WTC11 (cell line): ENCODE measurements around the gene GRAMD2A. TPM values are rescaled to one million over a fixed set of nuclear protein-coding genes. Genes with fewer than 3 reads are reported as not detected.

ENCODE experiments used
- ATAC-seq: fragments of 200-7000 bp; cut with Tn5 transposase; 2 replicates; pipeline ENCODE4 v1.10.0; 2021; ENCODE audit warnings: mild to moderate bottlenecking, moderate library complexity
- CTCF ChIA-PET: fragments of 300-600 bp; sonication (Branson Sonifier 250); formaldehyde crosslinking; loops from one replicate; lab custom pipeline; 2021; ENCODE audit warnings: antibody characterized with exemption; lab: Charles Lee
- POLR2A ChIA-PET: fragments of 350-600 bp; sonication (Branson Sonifier 250); formaldehyde crosslinking; loops from one replicate; lab custom pipeline; 2021; ENCODE audit warnings: antibody characterized with exemption; lab: Charles Lee
- DNase-seq: peaks from one replicate; pipeline ENCODE4 v3.0.0; 2021; ENCODE audit warnings: low spot score
- H3K27ac Mint-ChIP-seq: 2 replicates; pipeline ENCODE4 v1.8.0; 2021; ENCODE audit warnings: mixed read lengths
- H3K27me3 Mint-ChIP-seq: 2 replicates; pipeline ENCODE4 v1.8.0; 2021; ENCODE audit warnings: low read depth, mild to moderate bottlenecking, moderate library complexity, mixed read lengths
- H3K36me3 Mint-ChIP-seq: 2 replicates; pipeline ENCODE4 v1.8.0; 2021; ENCODE audit warnings: mixed read lengths
- H3K4me1 Mint-ChIP-seq: 2 replicates; pipeline ENCODE4 v1.8.0; 2022; ENCODE audit warnings: mixed read lengths
- H3K4me3 Mint-ChIP-seq: 2 replicates; pipeline ENCODE4 v1.8.0; 2021; ENCODE audit warnings: mild to moderate bottlenecking, moderate library complexity, mixed read lengths
- H3K9me3 Mint-ChIP-seq: 2 replicates; pipeline ENCODE4 v1.8.0; 2021; ENCODE audit warnings: mixed read lengths
- ELF4 ChIP-seq: sonication (generic); formaldehyde crosslinking; IDR thresholded peaks from 2 replicates; pipeline ENCODE4 v1.8.1; 2022; ENCODE audit warnings: low read depth, mild to moderate bottlenecking, moderate library complexity, missing genetic modification reagents
- ETV6 ChIP-seq: sonication (generic); formaldehyde crosslinking; IDR thresholded peaks from 2 replicates; pipeline ENCODE4 v1.8.1; 2022; ENCODE audit warnings: mild to moderate bottlenecking, missing genetic modification reagents
- GTF2I ChIP-seq: fragments of 250-450 bp; sonication (Bioruptor Pico); conservative IDR thresholded peaks from 2 replicates; pipeline ENCODE4 v1.4.0; 2021; ENCODE audit warnings: mild to moderate bottlenecking
- SMAD3 ChIP-seq: sonication (generic); formaldehyde crosslinking; IDR thresholded peaks from 2 replicates; pipeline ENCODE4 v1.8.0; 2022; ENCODE audit warnings: missing genetic modification reagents, mild to moderate bottlenecking, borderline replicate concordance
- ZNF396 ChIP-seq: fragments of 250-450 bp; sonication (Bioruptor Pico); IDR thresholded peaks from 2 replicates; pipeline ENCODE4 v1.8.0; 2021; ENCODE audit warnings: mild to moderate bottlenecking, moderate library complexity, borderline replicate concordance
- total RNA-seq: library from RNA; stranded (reverse); gene quantifications from 3 replicates; pipeline ENCODE4 v1.2.3, GENCODE V29; 2021
- TF ChIP-seq, protein P1 (sequence below): fragments of 250-450 bp; sonication (Bioruptor Pico); conservative IDR thresholded peaks from 2 replicates; pipeline ENCODE4 v1.9.0; 2021; ENCODE audit warnings: mild to moderate bottlenecking
- TF ChIP-seq, protein P2 (sequence below): sonication (generic); formaldehyde crosslinking; IDR thresholded peaks from 2 replicates; pipeline ENCODE4 v1.8.1; 2022; ENCODE audit warnings: low read depth, mild to moderate bottlenecking, moderate library complexity, missing genetic modification reagents, borderline replicate concordance
- TF ChIP-seq, protein P3 (sequence below): fragments of 250-450 bp; sonication (Bioruptor Pico); IDR thresholded peaks from 2 replicates; pipeline ENCODE4 v1.8.0; 2021; ENCODE audit warnings: mild to moderate bottlenecking
- TF ChIP-seq, protein P4 (sequence below): sonication (generic); formaldehyde crosslinking; IDR thresholded peaks from 2 replicates; pipeline ENCODE4 v1.8.0; 2022; ENCODE audit warnings: mild to moderate bottlenecking, missing genetic modification reagents
- TF ChIP-seq, protein P5 (sequence below): sonication (generic); formaldehyde crosslinking; IDR thresholded peaks from 2 replicates; pipeline ENCODE4 v1.8.1; 2023; ENCODE audit warnings: mild to moderate bottlenecking, missing genetic modification reagents
- TF ChIP-seq, protein P6 (sequence below): sonication (generic); formaldehyde crosslinking; IDR thresholded peaks from 2 replicates; pipeline ENCODE4 v1.8.1; 2022; ENCODE audit warnings: low read depth, missing genetic modification reagents, borderline replicate concordance
- TF ChIP-seq, protein P7 (sequence below): sonication (generic); formaldehyde crosslinking; IDR thresholded peaks from 2 replicates; pipeline ENCODE4 v1.8.1; 2023; ENCODE audit warnings: mild to moderate bottlenecking, missing genetic modification reagents, moderate library complexity

Gene GRAMD2A
- total RNA-seq, 1 experiment from 2014 or later = 1.9 TPM

DNA sequence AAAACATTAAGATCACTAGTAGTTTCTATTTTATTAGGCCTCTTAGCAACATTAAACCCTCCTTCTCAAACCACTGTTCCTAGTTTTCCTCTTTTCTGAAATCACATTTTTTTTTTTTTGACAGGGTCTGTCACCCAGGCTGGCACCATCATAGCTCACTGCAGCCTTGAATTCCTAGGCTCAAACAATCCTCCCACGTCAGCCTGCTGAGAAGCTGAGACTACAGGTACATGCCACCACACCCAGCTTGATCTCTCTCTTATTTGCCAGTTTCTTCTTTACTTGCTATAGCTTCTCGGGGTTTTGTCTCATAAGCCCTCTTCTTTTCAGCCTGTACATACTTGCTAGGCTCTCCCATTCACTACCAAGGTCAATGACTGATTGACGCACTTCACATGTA is 51.4 kb downstream of the GRAMD2A start (continued):
- TF ChIP-seq, protein P1, sequence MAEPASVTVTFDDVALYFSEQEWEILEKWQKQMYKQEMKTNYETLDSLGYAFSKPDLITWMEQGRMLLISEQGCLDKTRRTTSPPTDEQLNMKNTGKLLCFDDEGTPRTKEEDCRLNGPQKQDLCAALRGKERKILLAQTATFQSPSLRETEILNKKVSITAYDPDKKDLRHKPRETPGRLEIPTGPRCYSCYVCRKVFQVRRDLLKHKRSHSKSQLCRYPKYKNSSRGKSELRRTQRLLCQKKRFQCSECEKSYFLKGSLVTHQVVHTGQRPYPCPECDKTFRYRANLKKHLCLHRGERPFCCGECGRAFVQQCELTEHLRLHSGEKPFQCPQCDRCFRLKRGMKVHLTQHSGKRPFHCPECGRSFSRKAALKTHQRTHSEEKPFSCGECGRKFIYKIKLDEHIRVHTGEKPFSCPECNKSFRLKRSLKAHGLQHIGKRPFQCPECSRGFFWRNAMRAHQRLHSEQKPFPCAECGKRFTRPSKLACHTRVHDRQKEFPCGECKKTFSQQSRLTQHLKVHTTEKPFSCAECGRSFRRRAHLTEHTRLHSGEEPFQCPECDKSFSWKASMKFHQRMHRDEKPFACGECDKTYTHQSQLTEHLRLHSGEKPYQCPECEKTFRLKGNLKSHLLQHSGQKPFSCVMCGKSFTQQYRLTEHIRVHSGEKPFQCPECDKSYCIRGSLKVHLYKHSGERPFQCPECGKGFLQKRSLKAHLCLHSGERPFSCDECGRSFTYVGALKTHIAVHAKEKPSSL (CRISPR knock-in tag) = no peak
- TF ChIP-seq, protein P2, sequence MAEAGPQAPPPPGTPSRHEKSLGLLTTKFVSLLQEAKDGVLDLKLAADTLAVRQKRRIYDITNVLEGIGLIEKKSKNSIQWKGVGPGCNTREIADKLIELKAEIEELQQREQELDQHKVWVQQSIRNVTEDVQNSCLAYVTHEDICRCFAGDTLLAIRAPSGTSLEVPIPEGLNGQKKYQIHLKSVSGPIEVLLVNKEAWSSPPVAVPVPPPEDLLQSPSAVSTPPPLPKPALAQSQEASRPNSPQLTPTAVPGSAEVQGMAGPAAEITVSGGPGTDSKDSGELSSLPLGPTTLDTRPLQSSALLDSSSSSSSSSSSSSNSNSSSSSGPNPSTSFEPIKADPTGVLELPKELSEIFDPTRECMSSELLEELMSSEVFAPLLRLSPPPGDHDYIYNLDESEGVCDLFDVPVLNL (CRISPR knock-in tag) = no peak
- TF ChIP-seq, protein P3, sequence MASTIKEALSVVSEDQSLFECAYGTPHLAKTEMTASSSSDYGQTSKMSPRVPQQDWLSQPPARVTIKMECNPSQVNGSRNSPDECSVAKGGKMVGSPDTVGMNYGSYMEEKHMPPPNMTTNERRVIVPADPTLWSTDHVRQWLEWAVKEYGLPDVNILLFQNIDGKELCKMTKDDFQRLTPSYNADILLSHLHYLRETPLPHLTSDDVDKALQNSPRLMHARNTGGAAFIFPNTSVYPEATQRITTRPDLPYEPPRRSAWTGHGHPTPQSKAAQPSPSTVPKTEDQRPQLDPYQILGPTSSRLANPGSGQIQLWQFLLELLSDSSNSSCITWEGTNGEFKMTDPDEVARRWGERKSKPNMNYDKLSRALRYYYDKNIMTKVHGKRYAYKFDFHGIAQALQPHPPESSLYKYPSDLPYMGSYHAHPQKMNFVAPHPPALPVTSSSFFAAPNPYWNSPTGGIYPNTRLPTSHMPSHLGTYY = no peak
- no peak for TF ChIP-seq GTF2I (CRISPR knock-in tag)
- TF ChIP-seq, protein P4, sequence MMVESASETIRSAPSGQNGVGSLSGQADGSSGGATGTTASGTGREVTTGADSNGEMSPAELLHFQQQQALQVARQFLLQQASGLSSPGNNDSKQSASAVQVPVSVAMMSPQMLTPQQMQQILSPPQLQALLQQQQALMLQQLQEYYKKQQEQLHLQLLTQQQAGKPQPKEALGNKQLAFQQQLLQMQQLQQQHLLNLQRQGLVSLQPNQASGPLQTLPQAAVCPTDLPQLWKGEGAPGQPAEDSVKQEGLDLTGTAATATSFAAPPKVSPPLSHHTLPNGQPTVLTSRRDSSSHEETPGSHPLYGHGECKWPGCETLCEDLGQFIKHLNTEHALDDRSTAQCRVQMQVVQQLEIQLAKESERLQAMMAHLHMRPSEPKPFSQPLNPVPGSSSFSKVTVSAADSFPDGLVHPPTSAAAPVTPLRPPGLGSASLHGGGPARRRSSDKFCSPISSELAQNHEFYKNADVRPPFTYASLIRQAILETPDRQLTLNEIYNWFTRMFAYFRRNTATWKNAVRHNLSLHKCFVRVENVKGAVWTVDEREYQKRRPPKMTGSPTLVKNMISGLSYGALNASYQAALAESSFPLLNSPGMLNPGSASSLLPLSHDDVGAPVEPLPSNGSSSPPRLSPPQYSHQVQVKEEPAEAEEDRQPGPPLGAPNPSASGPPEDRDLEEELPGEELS (CRISPR knock-in tag) = no peak
- TF ChIP-seq ELF4 (CRISPR knock-in tag) = no peak
- TF ChIP-seq, protein P5, sequence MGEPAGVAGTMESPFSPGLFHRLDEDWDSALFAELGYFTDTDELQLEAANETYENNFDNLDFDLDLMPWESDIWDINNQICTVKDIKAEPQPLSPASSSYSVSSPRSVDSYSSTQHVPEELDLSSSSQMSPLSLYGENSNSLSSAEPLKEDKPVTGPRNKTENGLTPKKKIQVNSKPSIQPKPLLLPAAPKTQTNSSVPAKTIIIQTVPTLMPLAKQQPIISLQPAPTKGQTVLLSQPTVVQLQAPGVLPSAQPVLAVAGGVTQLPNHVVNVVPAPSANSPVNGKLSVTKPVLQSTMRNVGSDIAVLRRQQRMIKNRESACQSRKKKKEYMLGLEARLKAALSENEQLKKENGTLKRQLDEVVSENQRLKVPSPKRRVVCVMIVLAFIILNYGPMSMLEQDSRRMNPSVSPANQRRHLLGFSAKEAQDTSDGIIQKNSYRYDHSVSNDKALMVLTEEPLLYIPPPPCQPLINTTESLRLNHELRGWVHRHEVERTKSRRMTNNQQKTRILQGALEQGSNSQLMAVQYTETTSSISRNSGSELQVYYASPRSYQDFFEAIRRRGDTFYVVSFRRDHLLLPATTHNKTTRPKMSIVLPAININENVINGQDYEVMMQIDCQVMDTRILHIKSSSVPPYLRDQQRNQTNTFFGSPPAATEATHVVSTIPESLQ (CRISPR knock-in tag) = no peak

DNA sequence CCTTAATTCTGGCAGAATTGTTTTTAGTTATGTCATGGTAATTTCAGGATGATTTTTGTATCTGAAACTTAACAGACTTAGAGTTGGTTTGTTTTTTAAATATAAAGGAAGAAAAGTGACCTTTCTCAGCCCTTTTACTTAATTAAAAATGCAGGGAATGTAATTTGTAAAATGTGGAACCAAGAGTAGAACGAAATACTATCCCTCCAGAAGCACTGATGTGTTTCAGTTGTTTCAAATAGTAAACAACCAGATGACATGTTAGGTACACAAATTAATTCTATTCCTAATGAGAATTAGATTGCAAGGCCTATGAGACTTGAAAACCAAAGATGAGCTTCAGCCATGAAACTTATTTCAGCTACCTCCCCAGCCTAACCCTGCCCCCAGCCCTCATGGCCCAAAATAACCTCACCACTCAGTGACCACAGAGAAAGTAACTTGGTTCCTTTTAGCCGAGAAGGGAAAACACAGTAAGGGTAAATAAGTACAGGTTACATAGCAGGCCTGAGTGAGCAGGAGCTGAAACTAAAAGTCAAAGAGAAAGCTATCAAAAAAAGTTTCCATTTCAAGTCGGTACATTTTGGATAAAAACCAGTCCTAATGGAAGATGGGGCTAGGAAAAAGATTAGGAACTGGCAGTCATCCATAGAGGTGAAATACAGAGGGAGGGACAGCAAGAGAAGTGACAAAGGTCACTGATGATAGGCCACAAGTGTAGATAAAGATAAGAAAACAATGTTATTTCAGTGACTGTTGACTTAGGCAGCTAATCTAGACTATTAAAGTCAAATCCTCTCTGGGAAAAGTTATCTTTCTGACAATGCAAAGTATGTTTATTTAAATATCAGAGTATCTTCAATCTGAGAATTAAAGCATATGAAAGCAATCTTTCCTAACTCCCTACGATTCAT is 56.2 kb downstream of the GRAMD2A start:
- Mint-ChIP-seq H3K27ac (no peak overlapping the region), H3K4me3 (no peak overlapping the region)
- ATAC-seq = no peak

More for the DNA sequence above, 56.2 kb downstream of the GRAMD2A start:
- Mint-ChIP-seq H3K4me1 (no peaks in the 10 kb centered on the region), H3K27me3 (no peaks in the 10 kb centered on the region; the same call in 1 of the 2 replicates), H3K36me3 (no peaks in the 10 kb centered on the region), H3K9me3 (no peaks in the 10 kb centered on the region)
- TF ChIP-seq, protein P6, sequence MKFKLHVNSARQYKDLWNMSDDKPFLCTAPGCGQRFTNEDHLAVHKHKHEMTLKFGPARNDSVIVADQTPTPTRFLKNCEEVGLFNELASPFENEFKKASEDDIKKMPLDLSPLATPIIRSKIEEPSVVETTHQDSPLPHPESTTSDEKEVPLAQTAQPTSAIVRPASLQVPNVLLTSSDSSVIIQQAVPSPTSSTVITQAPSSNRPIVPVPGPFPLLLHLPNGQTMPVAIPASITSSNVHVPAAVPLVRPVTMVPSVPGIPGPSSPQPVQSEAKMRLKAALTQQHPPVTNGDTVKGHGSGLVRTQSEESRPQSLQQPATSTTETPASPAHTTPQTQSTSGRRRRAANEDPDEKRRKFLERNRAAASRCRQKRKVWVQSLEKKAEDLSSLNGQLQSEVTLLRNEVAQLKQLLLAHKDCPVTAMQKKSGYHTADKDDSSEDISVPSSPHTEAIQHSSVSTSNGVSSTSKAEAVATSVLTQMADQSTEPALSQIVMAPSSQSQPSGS (CRISPR knock-in tag) = no peak
- TF ChIP-seq ETV6 (CRISPR knock-in tag) (no peak), SMAD3 (CRISPR knock-in tag) (no peak), ZNF396 (CRISPR knock-in tag) (no peak)
- TF ChIP-seq, protein P7, sequence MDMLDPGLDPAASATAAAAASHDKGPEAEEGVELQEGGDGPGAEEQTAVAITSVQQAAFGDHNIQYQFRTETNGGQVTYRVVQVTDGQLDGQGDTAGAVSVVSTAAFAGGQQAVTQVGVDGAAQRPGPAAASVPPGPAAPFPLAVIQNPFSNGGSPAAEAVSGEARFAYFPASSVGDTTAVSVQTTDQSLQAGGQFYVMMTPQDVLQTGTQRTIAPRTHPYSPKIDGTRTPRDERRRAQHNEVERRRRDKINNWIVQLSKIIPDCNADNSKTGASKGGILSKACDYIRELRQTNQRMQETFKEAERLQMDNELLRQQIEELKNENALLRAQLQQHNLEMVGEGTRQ (CRISPR knock-in tag) = no peak
- CTCF ChIA-PET = interaction anchor here (0.8 to 1.6 kb wide), 2 partner anchors 14 to 85 kb away, joined by 3 to 9 read pairs; no protein-coding TSS in a partner anchor
- POLR2A ChIA-PET = no interaction called here
- DNase-seq = no peak
